ENCODE results near the gene PCSK6.
A peak's percentile ranks its signal among the peaks of the same experiment; 100 is the strongest.

PCSK6 gene

DNA sequence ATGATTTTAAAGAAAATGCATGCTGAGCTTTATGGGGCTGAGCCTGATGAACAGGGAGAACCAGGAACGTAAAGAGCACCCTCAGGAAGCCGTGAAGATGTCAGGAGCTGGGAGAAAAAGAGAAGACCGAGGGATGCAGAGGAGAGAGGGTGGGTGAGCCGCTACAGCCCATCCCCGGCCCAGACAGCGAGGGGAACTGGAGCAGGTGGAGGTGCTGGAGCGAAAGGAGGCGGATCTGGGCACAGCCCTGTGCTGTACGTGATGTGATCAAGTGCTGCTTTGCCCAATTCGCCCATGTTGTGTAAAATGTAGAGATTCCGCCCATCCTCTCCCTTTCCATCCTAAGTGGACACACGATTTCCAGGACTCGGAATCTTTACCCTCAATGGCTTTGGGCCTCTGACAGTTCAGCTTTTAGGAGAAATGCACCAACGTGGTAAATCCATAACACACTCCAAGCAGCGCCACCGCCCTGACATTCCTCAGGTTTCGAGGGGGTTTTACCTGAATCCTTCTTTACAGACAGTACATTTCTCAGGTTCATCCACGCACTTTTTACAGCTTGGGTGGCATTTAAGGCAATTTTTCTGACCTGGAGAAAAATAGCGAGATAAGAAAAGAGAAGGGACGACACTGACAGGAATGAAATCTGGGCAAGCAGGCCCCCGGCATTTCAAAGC, 167.4 kb downstream of the PCSK6 start:
- no peak for DNase-seq

DNA sequence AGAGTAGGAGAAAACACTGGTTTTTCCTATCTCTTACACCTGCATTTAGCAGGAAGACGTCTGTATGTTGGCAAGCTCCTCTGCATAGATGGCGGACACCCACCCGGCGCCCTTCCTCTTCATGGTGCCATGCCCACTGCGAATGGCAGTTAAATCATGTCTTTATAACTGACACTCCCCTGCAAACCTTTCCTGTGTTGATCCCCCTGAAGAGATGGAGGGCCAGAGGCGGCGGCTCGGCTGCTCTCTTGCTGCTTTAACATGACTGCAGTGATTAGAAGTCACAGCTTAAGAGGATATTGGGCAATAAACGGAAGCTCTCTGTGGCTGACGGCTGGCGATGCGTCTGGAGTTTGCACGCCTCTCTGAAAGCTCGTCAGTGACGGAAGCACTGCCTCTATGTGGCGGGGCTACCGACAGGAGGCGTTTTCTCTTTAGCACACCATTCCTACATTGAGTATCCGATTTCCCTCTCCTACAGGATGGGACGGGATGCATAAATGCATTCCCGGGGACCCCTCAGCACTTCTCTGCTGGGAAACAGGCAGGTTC, 168.9 kb downstream of the PCSK6 start:
- peak; percentile 69 for DNase-seq

DNA sequence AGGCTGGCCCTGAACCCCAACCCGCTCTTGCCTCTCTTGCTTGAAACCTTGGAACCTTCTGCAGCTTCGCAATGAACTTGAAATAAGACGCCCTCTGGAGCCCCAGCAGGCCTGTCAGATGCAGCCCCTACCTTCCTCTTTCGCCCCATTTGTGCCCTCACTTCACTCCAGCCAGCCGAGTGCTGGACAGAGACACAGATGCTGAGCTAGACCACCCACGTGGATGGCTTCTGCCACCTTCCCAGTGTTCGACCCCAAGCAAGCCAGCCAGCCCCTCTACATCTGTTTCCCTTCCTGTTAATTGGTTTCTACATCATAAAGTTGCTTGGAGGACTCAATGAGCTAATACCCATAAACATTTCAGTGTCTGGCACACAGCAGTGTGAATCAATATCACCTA, 170.7 kb downstream of the PCSK6 start:
- no peak for DNase-seq

GRCh38 chr15:101318147-101318819, 171.2 kb downstream of the PCSK6 start:
- no peak for DNase-seq

- DNase-seq = no peak
Observed at GRCh38 chr15:101317336-101317872, 172.1 kb downstream of the PCSK6 start.

DNA sequence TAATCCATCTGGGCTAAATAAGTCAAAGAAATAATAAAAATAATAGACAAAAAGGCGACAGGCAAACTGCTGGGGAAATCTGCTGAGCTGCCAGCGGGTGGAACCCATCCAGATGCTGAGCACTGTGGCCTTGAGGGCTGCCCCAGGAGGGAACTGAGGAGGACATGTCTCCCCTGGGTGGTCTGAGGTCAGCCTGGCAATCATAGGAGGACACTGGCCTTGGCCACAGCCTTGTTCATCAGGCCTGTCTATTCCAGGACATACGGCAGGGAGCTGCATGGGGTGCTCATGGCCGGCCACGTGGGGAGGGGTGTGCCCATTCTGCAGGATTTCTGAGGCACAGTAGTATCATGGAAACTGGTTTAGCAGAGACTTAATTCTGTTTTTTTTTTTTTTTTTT, 173.0 kb downstream of the PCSK6 start:
- DNase-seq = no peak

- DNase-seq = no peak
Observed at GRCh38 chr15:101315736-101316135, 173.8 kb downstream of the PCSK6 start.

DNA sequence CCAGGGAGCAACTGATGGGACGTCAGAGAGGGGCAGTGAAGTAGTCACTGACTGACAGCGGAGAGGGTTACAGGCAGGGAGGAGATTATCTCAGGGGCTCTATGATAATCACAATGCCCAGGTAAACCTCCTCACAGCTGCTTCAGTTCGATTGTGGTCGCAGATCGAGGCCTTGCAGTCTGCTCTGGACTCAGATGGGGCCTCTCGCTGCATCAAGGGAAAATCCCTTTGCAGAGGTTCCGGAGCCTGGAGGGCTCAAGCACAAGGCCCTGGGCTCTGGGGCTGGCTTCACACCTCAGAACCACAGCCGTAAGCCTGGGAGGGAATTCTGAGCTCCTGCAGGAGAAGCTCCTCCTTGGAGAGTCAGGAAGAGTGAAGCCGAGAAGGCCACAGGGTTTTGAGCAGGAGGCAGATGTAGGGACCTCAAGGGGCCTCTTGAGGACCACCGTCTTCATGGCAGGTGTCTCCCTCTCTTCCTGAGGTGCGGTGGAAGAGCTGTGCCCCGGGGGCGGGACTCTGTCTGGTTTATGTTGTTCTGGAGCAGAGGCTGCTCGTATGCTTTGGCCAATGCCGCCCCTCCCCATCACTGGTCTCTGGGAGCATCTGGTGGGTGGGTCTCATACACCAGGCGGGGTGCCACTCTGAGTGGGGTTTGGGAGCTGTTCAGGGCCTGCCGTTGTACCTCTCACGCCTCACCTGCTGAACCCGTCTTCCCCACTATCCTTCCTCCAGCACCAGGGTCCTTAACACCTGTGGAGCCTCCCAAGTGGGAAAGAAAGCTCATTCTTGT, 175.0 kb downstream of the PCSK6 start:
- no peak for DNase-seq

DNA sequence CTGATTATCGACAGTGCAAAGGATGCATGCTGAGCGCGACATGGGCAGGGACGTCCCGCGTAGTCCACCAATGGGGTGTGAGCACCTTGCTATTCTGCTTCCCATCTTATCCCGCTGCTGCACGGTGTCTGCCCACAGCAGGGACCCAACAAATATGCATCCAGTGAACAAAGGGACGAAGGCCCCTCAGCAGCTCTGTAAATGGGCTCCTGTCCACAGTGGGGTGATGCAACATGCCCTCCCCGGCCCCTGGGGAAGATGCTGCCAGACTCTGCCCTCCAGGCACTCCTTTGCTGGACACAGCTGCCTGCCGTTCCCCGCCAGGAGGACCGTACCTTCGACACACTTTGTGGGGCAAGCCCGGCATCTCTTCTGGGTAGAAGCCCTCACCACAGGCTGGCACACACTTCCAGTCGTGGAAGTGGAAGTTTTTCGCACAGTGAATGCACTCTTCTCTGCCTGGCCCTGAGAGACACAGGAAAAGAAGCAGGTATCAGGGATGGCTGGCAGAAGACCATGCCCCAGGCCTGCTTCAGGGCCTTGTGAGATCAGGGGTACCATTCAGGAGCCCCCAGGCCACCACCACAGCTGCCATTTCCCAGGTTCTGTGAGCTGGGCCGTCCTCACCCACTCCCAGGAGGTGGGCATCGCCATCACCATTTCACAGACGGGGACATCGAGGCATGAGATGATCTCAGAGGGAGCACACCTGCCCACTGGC, 176.3 kb downstream of the PCSK6 start:
- DNase-seq = no peak

DNA sequence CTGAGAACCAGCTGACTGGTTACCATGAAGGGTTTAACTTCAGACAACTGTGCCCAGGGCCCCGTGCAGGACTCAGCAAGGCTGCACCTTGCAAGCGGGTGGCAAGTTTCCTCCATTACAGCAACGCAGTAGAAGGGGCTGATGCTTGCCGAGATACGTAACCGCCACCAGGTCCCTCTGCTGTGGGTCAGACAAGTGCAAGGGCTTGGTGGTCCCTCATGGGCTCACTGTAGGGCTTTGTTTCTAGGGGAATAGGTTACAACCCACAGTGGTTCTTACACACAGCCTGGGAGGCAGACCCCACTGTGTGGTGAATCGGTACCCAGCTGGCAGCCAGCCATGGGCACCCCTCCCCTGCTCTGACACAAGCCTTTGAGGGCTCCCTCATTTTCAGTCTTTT, 179.0 kb downstream of the PCSK6 start:
- DNase-seq = no peak

GRCh38 chr15:101310161-101310480, 179.4 kb downstream of the PCSK6 start:
- no peak for DNase-seq

DNA sequence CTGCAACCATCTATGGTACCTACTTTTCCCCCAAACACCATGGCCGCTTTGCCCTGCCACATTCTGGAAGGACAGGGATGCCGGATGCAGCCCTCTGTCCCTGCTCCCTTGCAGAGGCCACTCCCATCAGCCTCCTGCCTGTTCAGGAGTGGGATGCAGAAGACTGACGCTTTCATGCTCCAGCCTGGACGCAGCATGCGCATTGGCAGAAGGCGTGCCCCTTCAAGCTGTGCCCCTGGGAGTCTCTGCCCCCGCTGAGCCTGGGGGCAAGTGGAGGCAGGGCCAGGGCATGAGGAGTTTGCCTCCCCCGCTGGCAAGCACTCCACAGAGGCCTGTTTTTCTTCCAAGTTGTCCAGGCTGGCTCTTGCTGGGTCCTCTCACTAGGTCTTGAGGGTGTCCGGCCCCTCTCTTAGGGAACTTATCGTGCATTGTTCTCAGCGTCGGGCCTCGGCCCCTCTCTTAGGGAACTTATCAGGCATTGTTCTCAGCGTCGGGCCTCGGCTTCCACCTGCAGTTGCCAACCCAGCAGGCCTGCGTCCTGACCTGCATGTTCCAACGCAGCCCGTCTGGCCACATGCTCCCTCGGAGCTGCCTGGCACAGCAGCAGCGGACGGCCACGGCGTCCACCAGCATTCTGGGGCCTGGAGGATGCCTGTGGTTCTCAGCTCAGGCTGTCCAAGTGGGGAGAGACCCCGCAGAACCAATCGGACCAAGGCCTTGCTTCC, 179.9 kb downstream of the PCSK6 start:
- DNase-seq = no peak

- no peak for DNase-seq
Observed at GRCh38 chr15:101308604-101309435, 180.7 kb downstream of the PCSK6 start.

DNA sequence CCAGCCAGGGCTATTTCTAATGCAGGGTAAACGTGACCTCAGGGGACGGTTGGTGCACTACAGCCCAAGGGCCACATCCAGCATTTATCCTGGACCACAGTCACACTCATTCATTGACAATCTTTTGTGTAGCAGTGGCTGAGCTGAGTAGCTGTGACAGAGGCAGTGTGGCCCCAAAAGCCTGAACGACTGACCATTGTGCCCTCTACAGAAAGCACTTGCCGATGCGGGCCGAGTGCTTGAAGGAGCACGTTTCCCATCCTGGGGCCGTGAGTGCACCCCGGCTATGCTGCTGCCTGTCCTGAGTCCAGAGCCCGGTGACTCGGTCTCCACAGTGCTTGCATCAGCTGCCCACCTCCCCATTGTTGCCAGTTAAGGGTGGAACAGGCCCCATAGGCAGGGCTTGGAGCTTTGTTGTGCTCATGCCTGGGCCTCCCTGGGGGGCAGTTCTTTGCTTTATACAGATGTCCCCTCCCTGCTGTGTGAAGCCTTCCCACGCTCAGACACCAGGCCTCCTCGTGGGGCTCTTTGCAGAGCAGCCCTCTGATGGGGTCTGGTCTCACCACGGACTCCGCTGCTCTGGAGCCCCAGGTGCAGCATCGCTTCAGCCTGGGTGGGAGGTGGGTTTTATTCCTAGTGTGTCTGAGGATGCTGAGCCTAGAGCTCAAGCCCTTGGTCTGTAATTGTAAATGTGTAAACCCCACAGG, 181.5 kb downstream of the PCSK6 start:
- no peak for DNase-seq

DNA sequence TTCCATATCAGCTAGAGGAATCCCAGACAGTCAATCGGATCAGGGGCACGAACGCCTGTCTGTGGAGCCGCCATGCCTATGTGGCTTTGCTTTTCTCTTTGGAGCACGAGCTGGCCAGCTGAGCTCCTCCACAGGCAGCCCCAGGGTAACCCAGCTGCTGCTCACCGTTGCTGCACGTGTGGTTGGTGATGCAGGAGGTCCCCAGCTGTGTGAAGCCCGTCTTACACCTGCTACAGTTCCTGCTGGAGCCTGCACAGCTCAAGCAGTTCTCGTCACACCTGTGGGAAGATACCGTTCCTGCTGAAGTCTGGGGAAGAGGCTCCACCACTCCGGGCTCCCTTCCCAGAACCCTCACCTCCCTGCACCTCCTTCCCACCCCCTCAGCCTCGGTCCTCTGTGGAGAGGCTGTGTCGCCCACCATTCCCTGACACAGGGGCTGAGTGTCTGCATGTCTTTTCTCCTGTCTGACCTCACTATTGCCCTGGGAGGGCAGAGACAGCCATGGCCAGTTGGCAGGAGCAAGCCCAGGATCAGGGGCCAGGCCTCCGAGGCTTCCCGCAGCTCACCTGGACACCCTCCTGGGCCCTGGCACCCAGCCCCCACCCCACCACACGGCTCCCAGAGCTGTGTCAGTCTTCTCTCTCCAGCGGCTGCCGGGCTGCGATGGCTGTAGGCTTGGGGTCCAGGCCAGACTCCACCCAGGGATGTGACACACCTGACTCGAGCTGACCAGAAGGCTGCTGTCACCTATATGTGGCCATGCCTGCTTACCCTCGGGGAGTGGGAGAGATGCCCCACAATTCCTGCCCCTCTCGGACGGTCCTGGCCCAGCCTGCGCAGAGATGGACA, 182.2 kb downstream of the PCSK6 start:
- DNase-seq = no peak

- no peak for DNase-seq
Observed at GRCh38 chr15:101306341-101307047, 183.0 kb downstream of the PCSK6 start.

- no peak for DNase-seq
Observed at GRCh38 chr15:101305820-101306255, 183.7 kb downstream of the PCSK6 start.

DNA sequence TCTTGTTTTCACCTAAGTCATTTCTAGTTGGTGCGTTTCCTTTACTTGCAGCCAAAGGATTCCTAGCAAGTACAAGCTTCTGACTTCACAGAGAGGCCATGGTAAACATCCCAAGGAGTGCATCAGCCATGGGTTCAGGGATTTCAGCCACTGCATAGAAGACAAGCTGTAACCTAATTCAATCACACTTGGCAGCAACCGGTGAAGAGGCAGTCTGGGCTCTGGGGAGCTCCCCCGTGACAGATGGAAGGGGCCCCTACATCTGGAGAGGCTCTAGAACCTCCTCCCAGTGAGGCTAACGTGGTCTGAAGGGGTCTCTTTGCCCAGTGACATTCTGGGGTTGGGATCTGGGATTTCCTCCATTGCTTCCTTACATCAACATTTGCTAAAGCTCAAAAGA, 186.1 kb downstream of the PCSK6 start:
- no peak for DNase-seq
